Measurements from ENCODE around the gene KCTD11. TPM values are rescaled to one million over a fixed set of nuclear protein-coding genes. Genes with fewer than 3 reads are reported as not detected.

KCTD11 gene
- total RNA-seq, 1 experiment from 2014 or later = 11.0 TPM

DNA sequence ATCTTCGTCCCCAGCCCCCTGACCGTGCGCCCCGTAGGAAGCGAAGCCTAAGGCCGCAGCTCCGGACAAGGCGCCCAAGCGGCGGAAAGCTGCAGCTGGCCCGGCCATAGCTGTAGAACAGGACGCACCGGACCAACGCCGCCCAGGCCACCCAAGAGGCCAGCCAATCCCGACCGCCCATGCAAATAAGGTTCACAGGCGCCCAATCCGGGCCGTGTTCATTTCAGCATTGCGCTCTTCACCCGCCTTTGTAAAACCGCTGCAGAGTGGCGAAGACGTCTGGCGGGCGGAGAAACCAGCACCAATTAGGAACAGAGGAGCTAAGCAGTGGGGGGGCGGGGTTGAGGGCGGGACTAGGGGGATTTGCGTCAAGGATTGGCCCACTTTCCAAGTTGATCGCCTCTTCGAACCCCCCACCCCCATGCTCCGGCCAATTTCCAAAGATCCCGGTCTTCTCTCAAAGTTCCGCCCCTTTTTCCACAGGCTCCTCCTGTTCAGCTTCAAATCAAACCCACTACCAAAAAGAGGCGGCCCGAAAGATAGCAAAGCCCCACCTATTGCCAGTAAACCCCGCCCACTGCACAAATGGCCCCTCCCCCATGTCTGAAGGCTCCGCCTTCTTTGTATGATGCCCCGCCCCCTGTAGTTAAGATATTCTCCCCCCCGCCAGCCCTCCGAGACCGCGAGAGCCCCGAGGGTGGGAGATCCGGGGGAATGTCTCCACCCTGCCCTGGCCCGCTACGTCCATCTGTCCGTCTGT lies 52.2 kb downstream of the KCTD11 start, which contains the start of gene TMEM256:
TMEM256 (minus strand) TSS at position 121 of the 760 bp plus-strand sequence; CDS start at position 108, 13 bp downstream.
- peak; percentile 96 for ATAC-seq
- TF ChIP-seq SIN3A (IDR thresholded peaks at IDR 0.05; ENCODE audit: borderline replicate concordance, insufficient read depth, low read depth, low read length) (0 out of 2 replicates have a peak, but pooled peaks have one; percentile 21), POLR2AphosphoS5 (IDR thresholded peaks at IDR 0.05; ENCODE audit: low read depth, low read length) (peak; percentile 65), TCF7L2 (IDR thresholded peaks at IDR 0.05; ENCODE audit: low read depth, low read length) (no peak)
- in situ Hi-C loops (cut with HindIII; ENCODE audit: low pct_unique_long_range_greater_than_20kb, low sequenced_read_pairs) = no loop called here
- Histone ChIP-seq H3K9me3 (ENCODE audit: control insufficient read depth, insufficient read depth, low read depth, low read length) (no peaks in the 10 kb centered on the region), H3K36me3 (ENCODE audit: control insufficient read depth, insufficient read depth, low read length) (no peaks in the 10 kb centered on the region), H3K27me3 (ENCODE audit: control insufficient read depth, insufficient read depth, low read length) (no peaks in the 10 kb centered on the region), H3K4me3 (ENCODE audit: low read depth in 2 of 2, low read length in 2 of 2) (peak within 1 kb of the TSS; percentile 61 to 63), H3K4me1 (ENCODE audit: control insufficient read depth, insufficient read depth, low read length) (peaks cover 3% of the 10 kb centered on the region), H3K27ac (ENCODE audit: low read length) (peak within 1 kb of the TSS; percentile 76)
- intact Hi-C loops (cut with micrococcal nuclease; ENCODE audit: unreplicated experiment) = no loop called here
- POLR2A ChIA-PET = interaction anchor here (0.6 to 1.6 kb wide), 4 partner anchors 31 to 1963 kb away, joined by 3 to 9 read pairs (median 4); partner anchors contain the start of genes POLR2A and TMEM102
- DNase-seq (ENCODE audit: low read depth, low spot score) = peak; percentile 96
- CTCF ChIA-PET = interaction anchor here (0.7 kb wide), 2 partner anchors 48 to 148 kb away, joined by 4 to 5 read pairs; no protein-coding TSS in a partner anchor
- BruUV-seq (replicated peaks) = no TSS peak

Other genes starting within 250 kb of the KCTD11 start
- 0.21 TPM for gene ASGR2, start 237.3 kb upstream of the KCTD11 start, total RNA-seq (2021; ENCODE audit: unreplicated experiment)
- gene ASGR1, start 172.8 kb upstream of the KCTD11 start, total RNA-seq (2021; ENCODE audit: unreplicated experiment) = 1.3 TPM
- 32.4 TPM for gene DLG4, start 132.3 kb upstream of the KCTD11 start, total RNA-seq (2021; ENCODE audit: unreplicated experiment)
- gene ACADVL, start 132.2 kb upstream of the KCTD11 start, total RNA-seq (2021; ENCODE audit: unreplicated experiment) = 305 TPM
- gene DVL2, start 117.6 kb upstream of the KCTD11 start, total RNA-seq (2021; ENCODE audit: unreplicated experiment) = 84.2 TPM
- gene PHF23, start 112.7 kb upstream of the KCTD11 start, total RNA-seq (2021; ENCODE audit: unreplicated experiment) = 69.3 TPM
- gene GABARAP, start 109.7 kb upstream of the KCTD11 start, total RNA-seq (2021; ENCODE audit: unreplicated experiment) = 289 TPM
- gene CTDNEP1, start 100.4 kb upstream of the KCTD11 start, total RNA-seq (2021; ENCODE audit: unreplicated experiment) = 132 TPM
- 89.5 TPM for gene ELP5, start 99.9 kb upstream of the KCTD11 start, total RNA-seq (2021; ENCODE audit: unreplicated experiment)
- gene CLDN7, start 89.7 kb upstream of the KCTD11 start, total RNA-seq (2021; ENCODE audit: unreplicated experiment) = 43.1 TPM
- 0.31 TPM for gene SLC2A4, start 70.4 kb upstream of the KCTD11 start, total RNA-seq (2021; ENCODE audit: unreplicated experiment)
- gene YBX2, start 57.5 kb upstream of the KCTD11 start, total RNA-seq (2021; ENCODE audit: unreplicated experiment) = 54.9 TPM
- gene EIF5A, start 44.5 kb upstream of the KCTD11 start, total RNA-seq (2021; ENCODE audit: unreplicated experiment) = 728 TPM
- 96.6 TPM for gene GPS2, start 36.8 kb upstream of the KCTD11 start, total RNA-seq (2021; ENCODE audit: unreplicated experiment)
- 58.9 TPM for gene NEURL4, start 22.8 kb upstream of the KCTD11 start, total RNA-seq (2021; ENCODE audit: unreplicated experiment)
- 2.7 TPM for gene ACAP1, start 15.6 kb upstream of the KCTD11 start, total RNA-seq (2021; ENCODE audit: unreplicated experiment)
- gene TMEM95, start 3.0 kb downstream of the KCTD11 start, total RNA-seq (2021; ENCODE audit: unreplicated experiment) = not detected
- 6.2 TPM for gene TNK1, start 28.9 kb downstream of the KCTD11 start, total RNA-seq (2021; ENCODE audit: unreplicated experiment)
- 32.0 TPM for gene PLSCR3, start 42.4 kb downstream of the KCTD11 start, total RNA-seq (2021; ENCODE audit: unreplicated experiment)
- gene TMEM256, start 51.9 kb downstream of the KCTD11 start, total RNA-seq (2021; ENCODE audit: unreplicated experiment) = 35.8 TPM
- 33.6 TPM for gene NLGN2, start 55.7 kb downstream of the KCTD11 start, total RNA-seq (2021; ENCODE audit: unreplicated experiment)
- gene SPEM1, start 68.2 kb downstream of the KCTD11 start, total RNA-seq (2021; ENCODE audit: unreplicated experiment) = not detected
- not detected for gene SPEM2, start 73.5 kb downstream of the KCTD11 start, total RNA-seq (2021; ENCODE audit: unreplicated experiment)
- not detected for gene SPEM3, start 76.7 kb downstream of the KCTD11 start, total RNA-seq (2021; ENCODE audit: unreplicated experiment)
- 8.5 TPM for gene TMEM102, start 83.3 kb downstream of the KCTD11 start, total RNA-seq (2021; ENCODE audit: unreplicated experiment)
- 4.4 TPM for gene FGF11, start 87.3 kb downstream of the KCTD11 start, total RNA-seq (2021; ENCODE audit: unreplicated experiment)
- gene CHRNB1, start 92.9 kb downstream of the KCTD11 start, total RNA-seq (2021; ENCODE audit: unreplicated experiment) = 14.3 TPM
- 24.9 TPM for gene ZBTB4, start 127.5 kb downstream of the KCTD11 start, total RNA-seq (2021; ENCODE audit: unreplicated experiment)
- gene SLC35G6, start 129.3 kb downstream of the KCTD11 start, total RNA-seq (2021; ENCODE audit: unreplicated experiment) = not detected
- 181 TPM for gene POLR2A, start 132.2 kb downstream of the KCTD11 start, total RNA-seq (2021; ENCODE audit: unreplicated experiment)
- gene TNFSF12, start 196.9 kb downstream of the KCTD11 start, total RNA-seq (2021; ENCODE audit: unreplicated experiment) = 12.6 TPM
- gene TNFSF13, start 206.6 kb downstream of the KCTD11 start, total RNA-seq (2021; ENCODE audit: unreplicated experiment) = 2.3 TPM
- 63.7 TPM for gene SENP3, start 209.8 kb downstream of the KCTD11 start, total RNA-seq (2021; ENCODE audit: unreplicated experiment)
- 51.6 TPM for gene CD68, start 227.5 kb downstream of the KCTD11 start, total RNA-seq (2021; ENCODE audit: unreplicated experiment)
- gene MPDU1, start 231.7 kb downstream of the KCTD11 start, total RNA-seq (2021; ENCODE audit: unreplicated experiment) = 47.1 TPM
- gene SOX15, start 237.9 kb downstream of the KCTD11 start, total RNA-seq (2021; ENCODE audit: unreplicated experiment) = 0.33 TPM